GM12874 (cell line): ENCODE measurements around the gene FAM210A.

Experiments
- CTCF ChIP-seq: IDR thresholded peaks from 2 replicates; pipeline ENCODE4 v1.5.1; 2011; ENCODE audit warnings: low read depth, mild to moderate bottlenecking, control low read depth, low read length, moderate library complexity; ENCODE audit not compliant: insufficient read depth

Gene FAM210A

GRCh38 chr18:13672657-13673056 is 53.7 kb downstream of the FAM210A start:
- no peak for TF ChIP-seq CTCF

- no peak for TF ChIP-seq CTCF
Observed at GRCh38 chr18:13661779-13662256, 64.5 kb downstream of the FAM210A start.

- TF ChIP-seq CTCF, result no peak
Observed at GRCh38 chr18:13661051-13661778, 65.1 kb downstream of the FAM210A start.

- no peak for TF ChIP-seq CTCF
Observed at GRCh38 chr18:13660510-13660909, 65.8 kb downstream of the FAM210A start.

GRCh38 chr18:13658436-13659204 is 67.7 kb downstream of the FAM210A start:
- no peak for TF ChIP-seq CTCF

- no peak for TF ChIP-seq CTCF
Observed at GRCh38 chr18:13657974-13658373, 68.4 kb downstream of the FAM210A start.

- TF ChIP-seq CTCF, result no peak
Observed at GRCh38 chr18:13653746-13654433, 72.5 kb downstream of the FAM210A start.
